GM12878 (cell line): Measurements from ENCODE around the gene PPP2R5D. TPM values are rescaled to one million over a fixed set of nuclear protein-coding genes. Genes with fewer than 3 reads are reported as not detected.

Experiments
- BHLHE40 ChIP-seq, 2 experiments: fragments of 450-650 bp in 1 of 2; IDR thresholded peaks; 2 replicates each; pipeline ENCODE4 v1.6.1; 2011 to 2017; ENCODE audit warnings: low read depth in 2 of 2, borderline replicate concordance in 1 of 2, improper control_type of control experiment in 1 of 2, low read length in 1 of 2, mild to moderate bottlenecking in 1 of 2
- CBFB ChIP-seq: IDR thresholded peaks from 2 replicates; pipeline ENCODE4 v1.6.1; 2016; ENCODE audit warnings: antibody characterized with exemption, low read depth
- CHD1 ChIP-seq: IDR thresholded peaks from 2 replicates; pipeline ENCODE4 v1.6.1; 2012; ENCODE audit warnings: low read depth, low read length, improper control_type of control experiment
- DPF2 ChIP-seq: fragments of 450-650 bp; IDR thresholded peaks from 2 replicates; pipeline ENCODE4 v1.6.1; 2017; ENCODE audit warnings: mild to moderate bottlenecking
- EP300 ChIP-seq, 2 experiments: fragments of 150-350 bp in 1 of 2; IDR thresholded peaks; 2 replicates each; pipeline ENCODE4 v1.6.1; 2011 to 2012; ENCODE audit warnings: low read depth in 2 of 2, low read length in 2 of 2, borderline replicate concordance in 1 of 2, improper control_type of control experiment in 1 of 2, inconsistent platforms in 1 of 2; ENCODE audit not compliant: control insufficient read depth in 1 of 2
- FOXM1 ChIP-seq: IDR thresholded peaks from 2 replicates; pipeline ENCODE4 v1.6.1; 2012; ENCODE audit warnings: low read depth, mild to moderate bottlenecking, inconsistent platforms, low read length, moderate library complexity
- MEF2B ChIP-seq: fragments of 450-650 bp; IDR thresholded peaks from 2 replicates; pipeline ENCODE4 v1.6.1; 2018; ENCODE audit warnings: mild to moderate bottlenecking, moderate library complexity; ENCODE audit not compliant: partially characterized antibody, poor library complexity, severe bottlenecking
- NFYA ChIP-seq: IDR thresholded peaks from 2 replicates; pipeline ENCODE4 v1.6.1; 2011; ENCODE audit warnings: low read depth, mild to moderate bottlenecking, low read length, improper control_type of control experiment, borderline replicate concordance
- RAD21 ChIP-seq: IDR thresholded peaks from 2 replicates; pipeline ENCODE4 v1.6.1; 2011; ENCODE audit warnings: mild to moderate bottlenecking, low read depth, low read length, moderate library complexity; ENCODE audit not compliant: insufficient read depth
- RUNX3 ChIP-seq: IDR thresholded peaks from 2 replicates; pipeline ENCODE4 v1.6.1; 2012; ENCODE audit warnings: low read length, inconsistent platforms
- SMAD1 ChIP-seq: fragments of 450-650 bp; IDR thresholded peaks from 2 replicates; pipeline ENCODE4 v1.6.1; 2018; ENCODE audit warnings: mild to moderate bottlenecking, low read depth; ENCODE audit not compliant: partially characterized antibody
- SMAD5 ChIP-seq: IDR thresholded peaks from 2 replicates; pipeline ENCODE4 v1.6.1; 2016; ENCODE audit warnings: antibody characterized with exemption, low read depth
- SUZ12 ChIP-seq: fragments of 200-600 bp; sonication (generic); IDR thresholded peaks from one replicate; pipeline ENCODE4 v1.6.1; 2018; ENCODE audit warnings: antibody characterized with exemption, mild to moderate bottlenecking; ENCODE audit not compliant: unreplicated experiment
- TAF1 ChIP-seq: IDR thresholded peaks from 2 replicates; pipeline ENCODE4 v1.6.1; 2011; ENCODE audit warnings: mild to moderate bottlenecking, low read depth, low read length, borderline replicate concordance
- TCF3 ChIP-seq: IDR thresholded peaks from 2 replicates; pipeline ENCODE4 v1.6.1; 2012; ENCODE audit warnings: low read depth, mild to moderate bottlenecking, low read length, borderline replicate concordance; ENCODE audit not compliant: insufficient read depth
- polyA plus RNA-seq, 11 experiments: library from polyadenylated mRNA; depleted of rRNA in 4 of 11; unstranded in 6 of 11; stranded (reverse) in 5 of 11; fragments of >200 nt; fragmentation: Nextera tagmentation in 4 of 11; fragmentation: Illumina TruSeq in 1 of 11; extraction: Ambion mirVana in 4 of 11; extraction: Trizol in 1 of 11; gene quantifications; 1 replicate in 1 of 11; 2 replicates in 10 of 11; pipeline versions ENCODE4 v1.2.1 to v1.2.3, GENCODE V29; 2011 to 2016; ENCODE audit warnings: inconsistent platforms in 2 of 11, missing spikeins in 2 of 11, low read depth in 1 of 11
- total RNA-seq, 4 experiments: library from RNA; depleted of rRNA in 3 of 4; stranded (reverse); fragments of >200 nt in 3 of 4; fragmentation: Illumina TruSeq in 1 of 4; extraction: Trizol in 1 of 4; gene quantifications; 2 replicates each; pipeline versions ENCODE4 v1.2.1 to v1.2.3, GENCODE V29; 2013 to 2021
- TF ChIP-seq, protein P1 (sequence below): IDR thresholded peaks from 2 replicates; pipeline ENCODE4 v1.6.1; 2012; ENCODE audit warnings: improper control_type of control experiment, low read depth, low read length; ENCODE audit not compliant: insufficient replicate concordance
- TF ChIP-seq, protein P2 (sequence below): fragments of 450-650 bp; IDR thresholded peaks from 2 replicates; pipeline ENCODE4 v1.6.1; 2016; ENCODE audit warnings: mild to moderate bottlenecking
- TF ChIP-seq, protein P3 (sequence below): fragments of 450-650 bp; IDR thresholded peaks from 2 replicates; pipeline ENCODE4 v1.6.1; 2017; ENCODE audit warnings: low read depth, mild to moderate bottlenecking, moderate library complexity
- TF ChIP-seq, protein P4 (sequence below): IDR thresholded peaks from 2 replicates; pipeline ENCODE4 v1.6.1; 2011; ENCODE audit warnings: low read depth, low read length, improper control_type of control experiment, borderline replicate concordance

Gene PPP2R5D
- total and polyA plus RNA-seq, 10 of the 15 experiments (the other 5 are each of a cell fraction or from before 2014, with no cell fraction given) = 1.5 to 59.0 (median 32.0) TPM

DNA sequence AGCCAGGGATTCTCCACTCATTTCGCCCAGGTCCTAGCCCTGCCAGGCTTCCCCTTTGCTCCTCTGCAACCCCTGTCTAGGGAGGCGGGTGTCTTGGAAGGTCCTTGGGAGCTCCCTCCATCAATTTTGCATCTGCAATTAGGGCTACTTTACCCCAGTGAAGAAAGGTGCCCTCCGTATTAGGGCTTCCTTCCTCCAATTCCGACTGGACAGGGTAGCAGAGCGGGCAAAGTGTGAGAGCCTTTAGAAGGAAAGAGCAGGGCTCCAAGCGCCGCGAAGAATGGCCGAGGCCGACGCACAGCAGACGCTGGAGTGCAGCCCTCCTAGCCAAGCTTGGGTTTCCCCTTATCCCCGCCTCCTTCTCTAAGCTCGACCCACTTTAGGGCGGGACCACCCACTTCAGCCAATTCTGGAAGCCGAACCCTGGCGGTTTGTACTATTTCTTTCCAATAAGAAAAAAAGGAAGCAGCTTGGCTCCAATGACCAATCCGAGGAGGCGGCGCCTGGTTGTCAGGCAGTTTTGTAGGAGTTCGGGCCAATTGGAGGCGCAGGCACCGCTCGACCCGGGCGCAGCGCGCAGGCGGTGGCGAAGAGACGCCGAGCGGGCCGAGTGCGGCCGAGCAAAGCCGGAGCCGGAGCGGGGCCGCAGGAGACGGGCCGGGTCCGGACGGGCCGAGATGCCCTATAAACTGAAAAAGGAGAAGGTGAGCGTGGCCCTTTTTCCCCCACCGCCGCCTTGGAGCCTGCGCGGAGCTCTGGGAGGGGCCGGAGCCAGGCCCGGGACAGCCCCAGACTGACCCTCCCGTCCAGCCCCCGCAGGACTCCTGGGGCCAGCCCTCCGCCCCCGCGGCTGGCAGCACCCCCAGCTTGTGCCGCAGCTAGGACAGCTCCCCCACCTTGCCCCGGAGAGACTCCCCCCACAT lies at the start of gene PPP2R5D (continued):
- TF ChIP-seq, protein P1, sequence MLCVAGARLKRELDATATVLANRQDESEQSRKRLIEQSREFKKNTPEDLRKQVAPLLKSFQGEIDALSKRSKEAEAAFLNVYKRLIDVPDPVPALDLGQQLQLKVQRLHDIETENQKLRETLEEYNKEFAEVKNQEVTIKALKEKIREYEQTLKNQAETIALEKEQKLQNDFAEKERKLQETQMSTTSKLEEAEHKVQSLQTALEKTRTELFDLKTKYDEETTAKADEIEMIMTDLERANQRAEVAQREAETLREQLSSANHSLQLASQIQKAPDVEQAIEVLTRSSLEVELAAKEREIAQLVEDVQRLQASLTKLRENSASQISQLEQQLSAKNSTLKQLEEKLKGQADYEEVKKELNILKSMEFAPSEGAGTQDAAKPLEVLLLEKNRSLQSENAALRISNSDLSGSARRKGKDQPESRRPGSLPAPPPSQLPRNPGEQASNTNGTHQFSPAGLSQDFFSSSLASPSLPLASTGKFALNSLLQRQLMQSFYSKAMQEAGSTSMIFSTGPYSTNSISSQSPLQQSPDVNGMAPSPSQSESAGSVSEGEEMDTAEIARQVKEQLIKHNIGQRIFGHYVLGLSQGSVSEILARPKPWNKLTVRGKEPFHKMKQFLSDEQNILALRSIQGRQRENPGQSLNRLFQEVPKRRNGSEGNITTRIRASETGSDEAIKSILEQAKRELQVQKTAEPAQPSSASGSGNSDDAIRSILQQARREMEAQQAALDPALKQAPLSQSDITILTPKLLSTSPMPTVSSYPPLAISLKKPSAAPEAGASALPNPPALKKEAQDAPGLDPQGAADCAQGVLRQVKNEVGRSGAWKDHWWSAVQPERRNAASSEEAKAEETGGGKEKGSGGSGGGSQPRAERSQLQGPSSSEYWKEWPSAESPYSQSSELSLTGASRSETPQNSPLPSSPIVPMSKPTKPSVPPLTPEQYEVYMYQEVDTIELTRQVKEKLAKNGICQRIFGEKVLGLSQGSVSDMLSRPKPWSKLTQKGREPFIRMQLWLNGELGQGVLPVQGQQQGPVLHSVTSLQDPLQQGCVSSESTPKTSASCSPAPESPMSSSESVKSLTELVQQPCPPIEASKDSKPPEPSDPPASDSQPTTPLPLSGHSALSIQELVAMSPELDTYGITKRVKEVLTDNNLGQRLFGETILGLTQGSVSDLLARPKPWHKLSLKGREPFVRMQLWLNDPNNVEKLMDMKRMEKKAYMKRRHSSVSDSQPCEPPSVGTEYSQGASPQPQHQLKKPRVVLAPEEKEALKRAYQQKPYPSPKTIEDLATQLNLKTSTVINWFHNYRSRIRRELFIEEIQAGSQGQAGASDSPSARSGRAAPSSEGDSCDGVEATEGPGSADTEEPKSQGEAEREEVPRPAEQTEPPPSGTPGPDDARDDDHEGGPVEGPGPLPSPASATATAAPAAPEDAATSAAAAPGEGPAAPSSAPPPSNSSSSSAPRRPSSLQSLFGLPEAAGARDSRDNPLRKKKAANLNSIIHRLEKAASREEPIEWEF = no peak
- TF ChIP-seq SMAD1 (peak; percentile 65), NFYA (no peak; the same call in 1 of the 2 replicates), CHD1 (no peak), SMAD5 (peak; percentile 64; the same call in 1 of the 2 replicates), FOXM1 (no peak), EP300 (IDR thresholded peaks at IDR 0.05; ENCODE audit: borderline replicate concordance in 1 of 2, control insufficient read depth in 1 of 2, low read depth in 2 of 2, low read length in 2 of 2) (no peak), MEF2B (no peak), DPF2 (peak; percentile 30; the same call in 1 of the 2 replicates), SUZ12 (no peak), CBFB (peak; percentile 31; the same call in 1 of the 2 replicates), TAF1 (peak; percentile 71; the same call in 1 of the 2 replicates), BHLHE40 (IDR thresholded peaks at IDR 0.05; ENCODE audit: borderline replicate concordance in 1 of 2, low read depth in 2 of 2, low read length in 1 of 2) (peak; percentile 55 to 57; a peak in 3 of 4 replicates), RAD21 (no peak), TCF3 (no peak), RUNX3 (no peak)
- TF ChIP-seq, protein P2, sequence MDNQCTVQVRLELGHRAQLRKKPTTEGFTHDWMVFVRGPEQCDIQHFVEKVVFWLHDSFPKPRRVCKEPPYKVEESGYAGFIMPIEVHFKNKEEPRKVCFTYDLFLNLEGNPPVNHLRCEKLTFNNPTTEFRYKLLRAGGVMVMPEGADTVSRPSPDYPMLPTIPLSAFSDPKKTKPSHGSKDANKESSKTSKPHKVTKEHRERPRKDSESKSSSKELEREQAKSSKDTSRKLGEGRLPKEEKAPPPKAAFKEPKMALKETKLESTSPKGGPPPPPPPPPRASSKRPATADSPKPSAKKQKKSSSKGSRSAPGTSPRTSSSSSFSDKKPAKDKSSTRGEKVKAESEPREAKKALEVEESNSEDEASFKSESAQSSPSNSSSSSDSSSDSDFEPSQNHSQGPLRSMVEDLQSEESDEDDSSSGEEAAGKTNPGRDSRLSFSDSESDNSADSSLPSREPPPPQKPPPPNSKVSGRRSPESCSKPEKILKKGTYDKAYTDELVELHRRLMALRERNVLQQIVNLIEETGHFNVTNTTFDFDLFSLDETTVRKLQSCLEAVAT = peak; percentile 79
- TF ChIP-seq, protein P3, sequence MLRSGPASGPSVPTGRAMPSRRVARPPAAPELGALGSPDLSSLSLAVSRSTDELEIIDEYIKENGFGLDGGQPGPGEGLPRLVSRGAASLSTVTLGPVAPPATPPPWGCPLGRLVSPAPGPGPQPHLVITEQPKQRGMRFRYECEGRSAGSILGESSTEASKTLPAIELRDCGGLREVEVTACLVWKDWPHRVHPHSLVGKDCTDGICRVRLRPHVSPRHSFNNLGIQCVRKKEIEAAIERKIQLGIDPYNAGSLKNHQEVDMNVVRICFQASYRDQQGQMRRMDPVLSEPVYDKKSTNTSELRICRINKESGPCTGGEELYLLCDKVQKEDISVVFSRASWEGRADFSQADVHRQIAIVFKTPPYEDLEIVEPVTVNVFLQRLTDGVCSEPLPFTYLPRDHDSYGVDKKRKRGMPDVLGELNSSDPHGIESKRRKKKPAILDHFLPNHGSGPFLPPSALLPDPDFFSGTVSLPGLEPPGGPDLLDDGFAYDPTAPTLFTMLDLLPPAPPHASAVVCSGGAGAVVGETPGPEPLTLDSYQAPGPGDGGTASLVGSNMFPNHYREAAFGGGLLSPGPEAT = 0 out of 2 replicates have a peak, but pooled peaks have one; percentile 41
- TF ChIP-seq, protein P4, sequence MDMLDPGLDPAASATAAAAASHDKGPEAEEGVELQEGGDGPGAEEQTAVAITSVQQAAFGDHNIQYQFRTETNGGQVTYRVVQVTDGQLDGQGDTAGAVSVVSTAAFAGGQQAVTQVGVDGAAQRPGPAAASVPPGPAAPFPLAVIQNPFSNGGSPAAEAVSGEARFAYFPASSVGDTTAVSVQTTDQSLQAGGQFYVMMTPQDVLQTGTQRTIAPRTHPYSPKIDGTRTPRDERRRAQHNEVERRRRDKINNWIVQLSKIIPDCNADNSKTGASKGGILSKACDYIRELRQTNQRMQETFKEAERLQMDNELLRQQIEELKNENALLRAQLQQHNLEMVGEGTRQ = no peak
